ENCODE measurements around the gene TMEM101.
"Not testable (repeated sequence)": the region's sequence is repeated elsewhere in the genome, so short reads cannot be mapped to it uniquely, and the experiment has no call there.

DNA sequence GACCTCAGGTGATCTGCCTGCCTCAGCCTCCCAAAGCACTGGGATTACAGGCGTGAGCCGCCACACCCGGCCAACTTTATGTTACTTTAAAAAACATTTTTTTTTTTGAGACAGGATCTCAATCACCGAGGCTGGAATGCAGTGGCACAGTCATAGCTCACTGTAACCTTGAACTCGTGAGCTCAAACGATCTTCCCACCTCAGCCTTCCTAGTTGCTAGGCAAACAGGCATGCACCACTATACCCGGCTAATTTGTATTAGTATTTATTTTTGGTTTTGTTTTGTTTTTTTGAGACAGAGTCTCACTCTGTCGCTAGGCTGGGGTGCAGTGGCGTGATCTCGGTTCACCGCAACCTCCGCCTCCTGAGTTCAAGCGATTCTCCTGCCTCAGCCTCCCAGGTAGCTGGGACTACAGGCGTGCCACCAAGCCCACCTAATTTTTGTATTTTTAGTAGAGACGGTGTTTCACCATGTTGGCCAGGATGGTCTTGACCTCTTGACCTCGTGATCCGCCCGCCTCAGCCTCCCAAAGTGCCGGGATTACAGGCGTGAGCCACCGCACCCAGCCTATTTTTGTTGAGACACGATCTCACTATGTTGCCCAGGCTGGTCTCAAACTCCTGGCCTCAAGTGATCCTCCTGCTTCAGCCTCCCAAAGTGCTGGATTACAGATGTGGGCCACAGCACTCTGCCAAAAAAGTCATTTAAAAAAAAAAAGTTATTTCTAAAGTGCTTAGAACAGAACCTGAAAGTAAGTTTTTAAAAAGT lies 42.1 kb downstream of the TMEM101 start:
- TF ChIP-seq, protein P1, sequence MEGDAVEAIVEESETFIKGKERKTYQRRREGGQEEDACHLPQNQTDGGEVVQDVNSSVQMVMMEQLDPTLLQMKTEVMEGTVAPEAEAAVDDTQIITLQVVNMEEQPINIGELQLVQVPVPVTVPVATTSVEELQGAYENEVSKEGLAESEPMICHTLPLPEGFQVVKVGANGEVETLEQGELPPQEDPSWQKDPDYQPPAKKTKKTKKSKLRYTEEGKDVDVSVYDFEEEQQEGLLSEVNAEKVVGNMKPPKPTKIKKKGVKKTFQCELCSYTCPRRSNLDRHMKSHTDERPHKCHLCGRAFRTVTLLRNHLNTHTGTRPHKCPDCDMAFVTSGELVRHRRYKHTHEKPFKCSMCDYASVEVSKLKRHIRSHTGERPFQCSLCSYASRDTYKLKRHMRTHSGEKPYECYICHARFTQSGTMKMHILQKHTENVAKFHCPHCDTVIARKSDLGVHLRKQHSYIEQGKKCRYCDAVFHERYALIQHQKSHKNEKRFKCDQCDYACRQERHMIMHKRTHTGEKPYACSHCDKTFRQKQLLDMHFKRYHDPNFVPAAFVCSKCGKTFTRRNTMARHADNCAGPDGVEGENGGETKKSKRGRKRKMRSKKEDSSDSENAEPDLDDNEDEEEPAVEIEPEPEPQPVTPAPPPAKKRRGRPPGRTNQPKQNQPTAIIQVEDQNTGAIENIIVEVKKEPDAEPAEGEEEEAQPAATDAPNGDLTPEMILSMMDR (IDR thresholded peaks at IDR 0.05) = not testable (repeated sequence)
- not testable (repeated sequence) for TF ChIP-seq E2F4 (CRISPR knock-in tag; IDR thresholded peaks at IDR 0.05; ENCODE audit: borderline replicate concordance, low read depth); JUN (CRISPR knock-in tag; IDR thresholded peaks at IDR 0.05); SP1 (CRISPR knock-in tag; conservative IDR thresholded peaks at IDR 0.05); ZNF121 (CRISPR knock-in tag; IDR thresholded peaks at IDR 0.05); NR3C1 (CRISPR knock-in tag; conservative IDR thresholded peaks at IDR 0.05; ENCODE audit: low read depth); ATF2 (CRISPR knock-in tag; IDR thresholded peaks at IDR 0.05; ENCODE audit: borderline replicate concordance, low read depth); E2F5 (CRISPR knock-in tag; IDR thresholded peaks at IDR 0.05); GTF2I (CRISPR knock-in tag; conservative IDR thresholded peaks at IDR 0.05); NFE2L1 (CRISPR knock-in tag; IDR thresholded peaks at IDR 0.05); NR1H2 (CRISPR knock-in tag; IDR thresholded peaks at IDR 0.05)
- TF ChIP-seq, protein P2, sequence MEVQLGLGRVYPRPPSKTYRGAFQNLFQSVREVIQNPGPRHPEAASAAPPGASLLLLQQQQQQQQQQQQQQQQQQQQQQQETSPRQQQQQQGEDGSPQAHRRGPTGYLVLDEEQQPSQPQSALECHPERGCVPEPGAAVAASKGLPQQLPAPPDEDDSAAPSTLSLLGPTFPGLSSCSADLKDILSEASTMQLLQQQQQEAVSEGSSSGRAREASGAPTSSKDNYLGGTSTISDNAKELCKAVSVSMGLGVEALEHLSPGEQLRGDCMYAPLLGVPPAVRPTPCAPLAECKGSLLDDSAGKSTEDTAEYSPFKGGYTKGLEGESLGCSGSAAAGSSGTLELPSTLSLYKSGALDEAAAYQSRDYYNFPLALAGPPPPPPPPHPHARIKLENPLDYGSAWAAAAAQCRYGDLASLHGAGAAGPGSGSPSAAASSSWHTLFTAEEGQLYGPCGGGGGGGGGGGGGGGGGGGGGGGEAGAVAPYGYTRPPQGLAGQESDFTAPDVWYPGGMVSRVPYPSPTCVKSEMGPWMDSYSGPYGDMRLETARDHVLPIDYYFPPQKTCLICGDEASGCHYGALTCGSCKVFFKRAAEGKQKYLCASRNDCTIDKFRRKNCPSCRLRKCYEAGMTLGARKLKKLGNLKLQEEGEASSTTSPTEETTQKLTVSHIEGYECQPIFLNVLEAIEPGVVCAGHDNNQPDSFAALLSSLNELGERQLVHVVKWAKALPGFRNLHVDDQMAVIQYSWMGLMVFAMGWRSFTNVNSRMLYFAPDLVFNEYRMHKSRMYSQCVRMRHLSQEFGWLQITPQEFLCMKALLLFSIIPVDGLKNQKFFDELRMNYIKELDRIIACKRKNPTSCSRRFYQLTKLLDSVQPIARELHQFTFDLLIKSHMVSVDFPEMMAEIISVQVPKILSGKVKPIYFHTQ (CRISPR knock-in tag; IDR thresholded peaks at IDR 0.05) = not testable (repeated sequence)

Data from WTC11 (cell line).